Type B pancreatic cell (in vitro differentiated cells): ENCODE data around the gene BRD4. TPM values are rescaled to one million over a fixed set of nuclear protein-coding genes. Genes with fewer than 3 reads are reported as not detected.

Source experiments
- DNase-seq: peaks from one replicate; pipeline ENCODE4 v3.0.0; 2021; ENCODE audit warnings: mixed read lengths; ENCODE audit not compliant: unreplicated experiment; ENCODE audit errors: extremely low spot score
- H3K27ac Mint-ChIP-seq: 2 replicates; pipeline ENCODE4 v1.8.0; 2021; ENCODE audit warnings: mild to moderate bottlenecking, mixed read lengths
- H3K27me3 Mint-ChIP-seq: 2 replicates; pipeline ENCODE4 v1.8.0; 2021; ENCODE audit warnings: mixed read lengths
- H3K36me3 Mint-ChIP-seq: 2 replicates; pipeline ENCODE4 v1.8.0; 2021; ENCODE audit warnings: mixed read lengths
- H3K4me1 Mint-ChIP-seq: one replicate; pipeline ENCODE4 v1.8.0; 2021; ENCODE audit warnings: mixed read lengths; ENCODE audit not compliant: unreplicated experiment
- H3K4me3 Mint-ChIP-seq: 2 replicates; pipeline ENCODE4 v1.8.0; 2021; ENCODE audit warnings: mild to moderate bottlenecking, mixed read lengths
- H3K9me3 Mint-ChIP-seq: 2 replicates; pipeline ENCODE4 v1.8.0; 2021; ENCODE audit warnings: mixed read lengths
- CTCF ChIP-seq: fragments of 200-600 bp; sonication (generic); conservative IDR thresholded peaks from 2 replicates; pipeline ENCODE4 v1.5.0; 2021; ENCODE audit warnings: antibody characterized with exemption, mild to moderate bottlenecking
- total RNA-seq: library from RNA; stranded (reverse); gene quantifications from 2 replicates; pipeline ENCODE4 v1.2.1, GENCODE V29; 2021; ENCODE audit warnings: low replicate concordance

BRD4 gene
- total RNA-seq, 1 donor from 2014 or later: 123 TPM

DNA sequence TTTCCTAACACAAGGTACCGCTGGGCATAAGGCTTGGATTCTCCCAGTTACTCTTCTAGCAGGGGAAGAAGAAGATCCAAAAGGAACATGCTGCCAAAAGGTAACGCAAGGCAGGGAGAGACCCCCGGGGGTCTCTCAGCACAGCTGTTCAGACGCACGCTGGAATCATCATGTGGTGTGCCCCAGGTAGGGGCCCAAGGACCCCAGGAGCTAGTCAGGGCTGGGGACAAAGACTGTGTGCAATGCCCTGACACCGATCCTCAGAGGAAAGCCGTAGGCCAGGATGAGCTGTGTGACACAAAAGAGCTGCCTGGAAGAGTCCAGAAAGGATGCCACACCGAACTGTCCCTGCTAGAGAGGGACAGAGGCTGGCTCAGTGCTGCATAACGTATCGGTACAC lies 77.8 kb downstream of the BRD4 start:
- DNase-seq: no peak
- no peak for TF ChIP-seq CTCF
- Mint-ChIP-seq H3K27ac (no peak overlapping the region), H3K9me3 (no peaks in the 10 kb centered on the region), H3K27me3 (no peaks in the 10 kb centered on the region), H3K4me1 (peaks cover 9% of the 10 kb centered on the region), H3K36me3 (peaks cover 13% of the 10 kb centered on the region), H3K4me3 (no peak overlapping the region)

DNA sequence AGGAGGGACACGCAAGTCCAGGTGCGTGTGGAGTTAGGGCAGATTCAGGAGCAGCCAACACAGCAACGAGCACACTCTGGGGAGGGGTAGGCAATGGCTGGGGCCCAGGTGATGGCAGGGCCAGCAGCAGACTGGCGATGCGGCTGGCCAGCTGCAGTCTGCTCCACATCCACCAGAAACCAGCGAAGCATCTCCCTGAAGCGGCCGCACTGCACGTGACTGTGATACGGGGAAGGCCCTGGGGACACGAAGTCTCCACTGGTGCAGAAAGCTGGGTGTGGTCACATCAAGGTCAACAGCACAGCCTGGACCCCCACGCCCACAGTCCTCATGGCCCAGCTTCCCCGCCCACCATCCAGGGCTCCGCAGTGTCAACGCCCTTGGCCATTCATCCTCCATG lies 78.8 kb downstream of the BRD4 start:
- no peak for DNase-seq
- H3K36me3 Mint-ChIP-seq: peaks cover 13% of the 10 kb centered on the region
- no peaks in the 10 kb centered on the region for H3K9me3 Mint-ChIP-seq
- H3K27me3 Mint-ChIP-seq: no peaks in the 10 kb centered on the region
- H3K4me1 Mint-ChIP-seq: peaks cover 9% of the 10 kb centered on the region
- TF ChIP-seq CTCF: no peak
- H3K27ac Mint-ChIP-seq: no peak overlapping the region
- H3K4me3 Mint-ChIP-seq: no peak overlapping the region

DNA sequence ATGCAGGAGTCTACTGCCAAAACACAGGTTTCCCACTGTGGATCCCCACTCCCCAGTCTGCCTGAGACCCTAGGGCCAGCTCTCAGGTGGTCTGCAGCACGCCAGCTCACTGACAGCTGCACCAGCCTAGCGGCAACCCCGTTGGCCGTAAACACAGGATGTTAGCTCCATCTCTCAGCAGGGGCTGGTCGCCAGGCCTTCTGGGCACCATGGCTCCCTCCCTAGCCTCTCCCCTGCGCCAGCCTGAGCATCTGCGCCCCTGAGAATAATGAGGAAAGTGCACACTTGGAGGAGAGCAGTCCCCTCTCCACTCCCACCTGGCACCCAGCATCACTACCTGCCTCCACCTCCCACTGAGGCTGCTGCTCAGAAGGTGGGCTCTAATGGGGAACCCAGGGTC lies 79.3 kb downstream of the BRD4 start:
- H3K27me3 Mint-ChIP-seq: no peaks in the 10 kb centered on the region
- TF ChIP-seq CTCF: no peak
- H3K27ac Mint-ChIP-seq: no peak overlapping the region
- H3K9me3 Mint-ChIP-seq: no peaks in the 10 kb centered on the region
- no peak for DNase-seq
- H3K4me3 Mint-ChIP-seq: no peak overlapping the region
- H3K36me3 Mint-ChIP-seq: peaks cover 13% of the 10 kb centered on the region
- H3K4me1 Mint-ChIP-seq: peaks cover 9% of the 10 kb centered on the region

- H3K4me1 Mint-ChIP-seq: peaks cover 9% of the 10 kb centered on the region
- H3K9me3 Mint-ChIP-seq: no peaks in the 10 kb centered on the region
- H3K27ac Mint-ChIP-seq: peak overlapping the region; percentile 58
- peaks cover 13% of the 10 kb centered on the region for H3K36me3 Mint-ChIP-seq
- H3K27me3 Mint-ChIP-seq: no peaks in the 10 kb centered on the region
- H3K4me3 Mint-ChIP-seq: no peak overlapping the region
- no peak for DNase-seq
- peak; percentile 53 for TF ChIP-seq CTCF
Measured at GRCh38 chr19:15252398-15253018, 79.8 kb downstream of the BRD4 start.

DNA sequence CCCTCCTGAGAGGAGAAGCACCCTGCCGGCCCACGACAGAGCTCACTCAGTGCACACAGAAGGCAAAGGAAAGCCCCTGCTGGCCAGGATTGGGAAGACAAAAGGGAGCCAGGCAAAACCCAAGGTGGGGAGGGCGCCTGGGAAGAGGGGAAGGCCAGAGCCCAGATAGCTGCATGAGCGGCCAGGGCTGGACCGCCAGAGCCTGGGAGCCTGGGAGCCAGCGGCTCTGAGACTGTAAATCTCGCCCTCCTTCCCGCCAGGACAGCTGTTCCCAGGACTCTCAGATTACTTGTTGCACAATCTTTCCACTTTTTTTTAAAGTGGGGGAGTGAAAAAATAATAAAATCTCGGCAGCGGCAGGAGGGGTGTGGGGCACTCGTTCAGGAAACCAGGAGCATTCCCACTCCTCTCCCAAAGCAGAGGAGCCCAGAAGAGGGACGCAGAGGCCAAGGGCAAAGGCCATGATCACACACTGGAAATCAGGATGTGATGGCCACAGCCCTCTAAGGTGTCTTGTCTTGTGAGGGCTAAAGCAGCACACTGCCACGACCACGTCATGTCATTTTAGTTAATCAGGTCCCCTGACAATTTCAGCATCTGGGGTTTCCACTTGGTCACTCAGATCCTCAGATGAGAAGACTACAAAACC lies 80.5 kb downstream of the BRD4 start:
- Mint-ChIP-seq H3K4me1 (peaks cover 9% of the 10 kb centered on the region), H3K36me3 (peaks cover 13% of the 10 kb centered on the region), H3K9me3 (no peaks in the 10 kb centered on the region), H3K27me3 (no peaks in the 10 kb centered on the region), H3K4me3 (peak overlapping the region; percentile 39), H3K27ac (peak overlapping the region; percentile 58)
- DNase-seq: peak; percentile 79
- TF ChIP-seq CTCF: peak; percentile 72
